Left cardiac atrium (tissue), 4 donors: ENCODE data around the gene ARRDC3. TPM values are rescaled to one million over a fixed set of nuclear protein-coding genes. Genes with fewer than 3 reads are reported as not detected.
"Not testable (repeated sequence)": the region's sequence is repeated elsewhere in the genome, so short reads cannot be mapped to it uniquely, and the experiment has no call there.

ENCODE experiments used
- ATAC-seq, 2 donors: fragments of 200-7000 bp; cut with Tn5 transposase; one replicate each; pipeline ENCODE4 v1.9.1; 2020; ENCODE audit warnings: mild to moderate bottlenecking in 2 of 2, moderate library complexity in 2 of 2
- DNase-seq: peaks from one replicate; pipeline ENCODE4 v3.0.0-alpha.2; 2020
- intact Hi-C, 2 donors: fragments of 100-400 bp; cut with DNase I; formaldehyde crosslinking; loops; one replicate each; pipeline versions ENCODE4 v1.14.1 to v1.15.1; 2022 to 2023
- total RNA-seq, 2 donors: library from RNA; stranded (reverse); fragmentation: NEBNext Ultra II Directional; extraction: Animal tissue kit (Norgen Biotek cat#: 25700); gene quantifications; one replicate each; pipeline ENCODE4 v1.2.1, GENCODE V29; 2021
- donor health status: DM: no; HTN: yes; CAD: no.
- donor health status: DM: no; HTN: yes; CAD: no; lungs with severe emphysema.
- donor health status: DM: yes; HTN: yes; CAD: no.
- donor health status: Dilated cardiomyopathy.

The ARRDC3 gene
- total RNA-seq, 2 donors from 2014 or later = 18.9 to 23.7 TPM

GRCh38 chr5:91367908-91368648 is 15.0 kb downstream of the ARRDC3 start:
- no peak for ATAC-seq
- no peak for DNase-seq
- intact Hi-C loops = loop anchor here in 1 of 2 donors (5.0 kb wide), 1 partner anchor 56 kb away; no protein-coding TSS in a partner anchor

GRCh38 chr5:91367344-91367743 is 15.8 kb downstream of the ARRDC3 start:
- ATAC-seq (peak in 1 of 2 donors; percentile 15), DNase-seq (no peak)
- intact Hi-C loops = loop anchor here in 1 of 2 donors (5.0 kb wide), 1 partner anchor 55 kb away; no protein-coding TSS in a partner anchor

GRCh38 chr5:91366551-91366950 is 16.6 kb downstream of the ARRDC3 start:
- intact Hi-C loops = loop anchor here in 1 of 2 donors (5.0 kb wide), 1 partner anchor 54 kb away; no protein-coding TSS in a partner anchor
- ATAC-seq (peak in 1 of 2 donors; percentile 15), DNase-seq (no peak)

GRCh38 chr5:91365498-91365897 is 17.6 kb downstream of the ARRDC3 start:
- ATAC-seq (no peak), DNase-seq (no peak)
- intact Hi-C loops = loop anchor here in 1 of 2 donors (5.0 kb wide), 1 partner anchor 53 kb away; no protein-coding TSS in a partner anchor

GRCh38 chr5:91362935-91363334 is 20.2 kb downstream of the ARRDC3 start:
- intact Hi-C loops = no loop called here
- ATAC-seq = no peak
- no peak for DNase-seq

- ATAC-seq (no peak), DNase-seq (no peak)
- intact Hi-C loops = no loop called here
Observed at GRCh38 chr5:91361790-91362189, 21.3 kb downstream of the ARRDC3 start.

- no peak for ATAC-seq
- intact Hi-C loops = no loop called here
- DNase-seq = no peak
Observed at GRCh38 chr5:91361055-91361701, 21.9 kb downstream of the ARRDC3 start.

- intact Hi-C loops = no loop called here
- no peak for ATAC-seq
- no peak for DNase-seq
Observed at GRCh38 chr5:91359962-91360609, 23.0 kb downstream of the ARRDC3 start.

- DNase-seq (no peak), ATAC-seq (no peak)
- intact Hi-C loops = no loop called here
Observed at GRCh38 chr5:91357806-91358205, 25.3 kb downstream of the ARRDC3 start.

GRCh38 chr5:91357012-91357634 is 26.0 kb downstream of the ARRDC3 start:
- intact Hi-C loops = no loop called here
- ATAC-seq (peak; percentile 27 to 51), DNase-seq (no peak)

GRCh38 chr5:91354867-91355266 is 28.2 kb downstream of the ARRDC3 start:
- peak; percentile 19 to 37 for ATAC-seq
- DNase-seq, intact Hi-C loops: not testable (repeated sequence)

GRCh38 chr5:91352831-91353695 is 30.1 kb downstream of the ARRDC3 start:
- DNase-seq = no peak
- no peak for ATAC-seq
- intact Hi-C loops = no loop called here

GRCh38 chr5:91345461-91345860 is 37.7 kb downstream of the ARRDC3 start:
- no peak for ATAC-seq
- intact Hi-C loops = no loop called here
- DNase-seq = no peak

GRCh38 chr5:91344661-91345200 is 38.4 kb downstream of the ARRDC3 start:
- ATAC-seq, intact Hi-C loops, DNase-seq: not testable (repeated sequence)

- ATAC-seq = no peak
- intact Hi-C loops = no loop called here
- DNase-seq = no peak
Observed at GRCh38 chr5:91343916-91344315, 39.2 kb downstream of the ARRDC3 start.

GRCh38 chr5:91342931-91343330 is 40.2 kb downstream of the ARRDC3 start:
- intact Hi-C loops, DNase-seq, ATAC-seq: not testable (repeated sequence)

GRCh38 chr5:91341154-91341553 is 42.0 kb downstream of the ARRDC3 start:
- intact Hi-C loops = no loop called here
- no peak for ATAC-seq

GRCh38 chr5:91340532-91340931 is 42.6 kb downstream of the ARRDC3 start:
- ATAC-seq (no peak), DNase-seq (no peak)
- intact Hi-C loops = no loop called here

More at GRCh38 chr5:91341154-91341553, 42.0 kb downstream of the ARRDC3 start:
- no peak for DNase-seq
